OCI-LY7 (cell line): ENCODE data around the gene SLC35G1. TPM values are rescaled to one million over a fixed set of nuclear protein-coding genes. Genes with fewer than 3 reads are reported as not detected.

Source experiments
- BruUV-seq: library from RNA; stranded (reverse); fragments of 400-500 nt; replicated peaks from 2 replicates; lab custom pipeline; 2021; lab: Mats Ljungman, UMichigan
- CTCF ChIA-PET: fragments of 300-600 bp; sonication (Branson Sonifier 250); formaldehyde crosslinking; loops from one replicate; lab custom pipeline; 2022; ENCODE audit warnings: antibody characterized with exemption; ENCODE audit not compliant: unreplicated experiment; lab: Charles Lee
- POLR2A ChIA-PET: fragments of 300-600 bp; sonication (Branson Sonifier 250); formaldehyde crosslinking; loops from one replicate; lab custom pipeline; 2022; ENCODE audit warnings: antibody characterized with exemption; lab: Charles Lee
- DNase-seq: peaks from one replicate; pipeline ENCODE4 v3.0.0-alpha.2; 2015; ENCODE audit warnings: low spot score
- H2AFZ ChIP-seq: fragments of 200-600 bp; sonication (generic), shearing (Covaris generic); 2 replicates; pipeline ENCODE4 v1.6.1; 2014; ENCODE audit warnings: mild to moderate bottlenecking, antibody characterized with exemption, low read length, moderate library complexity
- H3K27ac ChIP-seq: fragments of 200-600 bp; sonication (generic); 2 replicates; pipeline ENCODE4 v1.5.1; 2014; ENCODE audit warnings: mixed run types, low read depth, mild to moderate bottlenecking, moderate library complexity, low read length, inconsistent platforms; ENCODE audit not compliant: poor library complexity, severe bottlenecking
- H3K36me3 ChIP-seq: fragments of 200-600 bp; sonication (generic); 2 replicates; pipeline ENCODE4 v1.6.1; 2014; ENCODE audit warnings: mild to moderate bottlenecking, antibody characterized with exemption, low read length, moderate library complexity, mixed read lengths; ENCODE audit not compliant: insufficient read depth
- H3K4me1 ChIP-seq: fragments of 200-600 bp; sonication (generic); 2 replicates; pipeline ENCODE4 v1.5.1; 2014; ENCODE audit warnings: mild to moderate bottlenecking, low read length; ENCODE audit not compliant: insufficient read depth, poor library complexity, severe bottlenecking
- H3K4me2 ChIP-seq: fragments of 200-600 bp; sonication (generic); 2 replicates; pipeline ENCODE4 v1.6.1; 2014; ENCODE audit warnings: mild to moderate bottlenecking, low read length
- H3K4me3 ChIP-seq: fragments of 200-600 bp; sonication (generic); 2 replicates; pipeline ENCODE4 v1.5.1; 2014; ENCODE audit warnings: mild to moderate bottlenecking, low read depth, low read length; ENCODE audit not compliant: poor library complexity, severe bottlenecking
- H3K79me2 ChIP-seq: fragments of 200-600 bp; sonication (generic); 2 replicates; pipeline ENCODE4 v1.6.1; 2016; ENCODE audit warnings: low read depth, mild to moderate bottlenecking, low read length, moderate library complexity, mixed read lengths; ENCODE audit not compliant: insufficient read depth
- H3K9me2 ChIP-seq: fragments of 200-600 bp; sonication (generic); 2 replicates; pipeline ENCODE4 v1.6.1; 2016; ENCODE audit warnings: mild to moderate bottlenecking, low read length, mixed read lengths; ENCODE audit not compliant: insufficient read depth
- H3K9me3 ChIP-seq: fragments of 200-600 bp; sonication (generic); 2 replicates; pipeline ENCODE4 v1.6.1; 2014; ENCODE audit warnings: mild to moderate bottlenecking, mixed run types, low read length, mixed read lengths
- H4K20me1 ChIP-seq: fragments of 200-600 bp; sonication (generic); 2 replicates; pipeline ENCODE4 v1.6.1; 2014; ENCODE audit warnings: mild to moderate bottlenecking, antibody characterized with exemption, low read length, moderate library complexity, mixed read lengths; ENCODE audit not compliant: insufficient read depth
- EZH2phosphoT487 ChIP-seq: fragments of 200-600 bp; sonication (generic); IDR thresholded peaks from 2 replicates; pipeline ENCODE4 v1.6.1; 2018; ENCODE audit warnings: low read depth, borderline replicate concordance, mild to moderate bottlenecking, mixed run types, antibody characterized with exemption, low read length, moderate library complexity, mixed read lengths
- intact Hi-C: fragments of 100-400 bp; cut with micrococcal nuclease; formaldehyde crosslinking; loops from one replicate; pipeline ENCODE4 v1.10.0; 2022; ENCODE audit not compliant: unreplicated experiment
- total RNA-seq, 2 experiments: library from RNA; depleted of rRNA in 1 of 2; stranded (reverse); fragments of >200 nt in 1 of 2; shearing (Covaris generic) in 1 of 2; gene quantifications; 2 replicates each; pipeline ENCODE4 v1.2.3, GENCODE V29; 2014 to 2022
- TF ChIP-seq, protein P1 (sequence below): fragments of 200-600 bp; sonication (generic); conservative IDR thresholded peaks from 2 replicates; pipeline ENCODE4 v1.5.1; 2014; ENCODE audit warnings: mild to moderate bottlenecking, antibody characterized with exemption, low read length, moderate library complexity, mixed read lengths

Gene SLC35G1
- total RNA-seq, 2 experiments from 2014 or later = 5.9 to 6.0 TPM

- H3K4me2 ChIP-seq = no peak overlapping the region
- no peak for TF ChIP-seq EZH2phosphoT487
- TF ChIP-seq, protein P1, sequence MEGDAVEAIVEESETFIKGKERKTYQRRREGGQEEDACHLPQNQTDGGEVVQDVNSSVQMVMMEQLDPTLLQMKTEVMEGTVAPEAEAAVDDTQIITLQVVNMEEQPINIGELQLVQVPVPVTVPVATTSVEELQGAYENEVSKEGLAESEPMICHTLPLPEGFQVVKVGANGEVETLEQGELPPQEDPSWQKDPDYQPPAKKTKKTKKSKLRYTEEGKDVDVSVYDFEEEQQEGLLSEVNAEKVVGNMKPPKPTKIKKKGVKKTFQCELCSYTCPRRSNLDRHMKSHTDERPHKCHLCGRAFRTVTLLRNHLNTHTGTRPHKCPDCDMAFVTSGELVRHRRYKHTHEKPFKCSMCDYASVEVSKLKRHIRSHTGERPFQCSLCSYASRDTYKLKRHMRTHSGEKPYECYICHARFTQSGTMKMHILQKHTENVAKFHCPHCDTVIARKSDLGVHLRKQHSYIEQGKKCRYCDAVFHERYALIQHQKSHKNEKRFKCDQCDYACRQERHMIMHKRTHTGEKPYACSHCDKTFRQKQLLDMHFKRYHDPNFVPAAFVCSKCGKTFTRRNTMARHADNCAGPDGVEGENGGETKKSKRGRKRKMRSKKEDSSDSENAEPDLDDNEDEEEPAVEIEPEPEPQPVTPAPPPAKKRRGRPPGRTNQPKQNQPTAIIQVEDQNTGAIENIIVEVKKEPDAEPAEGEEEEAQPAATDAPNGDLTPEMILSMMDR = no peak
- POLR2A ChIA-PET = interaction anchor here (0.5 kb wide), 1 partner anchor 536 kb away, joined by 3 read pairs; no protein-coding TSS in a partner anchor
- H2AFZ ChIP-seq = no peak overlapping the region
- H3K9me3 ChIP-seq = no peaks in the 10 kb centered on the region
- intact Hi-C loops = no loop called here
- no peaks in the 10 kb centered on the region for H3K9me2 ChIP-seq
- H3K36me3 ChIP-seq = no peaks in the 10 kb centered on the region
- no peaks in the 10 kb centered on the region for H3K79me2 ChIP-seq
- no peaks in the 10 kb centered on the region for H4K20me1 ChIP-seq
- no peak overlapping the region for H3K27ac ChIP-seq
- DNase-seq = no peak
- no peak overlapping the region for H3K4me3 ChIP-seq
- no peaks in the 10 kb centered on the region for H3K4me1 ChIP-seq
- no TSS peak for BruUV-seq
- CTCF ChIA-PET = no interaction called here
Observed at GRCh38 chr10:93945819-93946218, 52.0 kb downstream of the SLC35G1 start.

GRCh38 chr10:93947055-93947454 is 53.3 kb downstream of the SLC35G1 start:
- DNase-seq = no peak
- POLR2A ChIA-PET = no interaction called here
- no peaks in the 10 kb centered on the region for H3K79me2 ChIP-seq
- no peak overlapping the region for H3K4me2 ChIP-seq
- H3K9me2 ChIP-seq = no peaks in the 10 kb centered on the region
- intact Hi-C loops = no loop called here
- H3K36me3 ChIP-seq = no peaks in the 10 kb centered on the region
- H3K9me3 ChIP-seq = no peaks in the 10 kb centered on the region
- no peaks in the 10 kb centered on the region for H3K4me1 ChIP-seq
- H3K4me3 ChIP-seq = no peak overlapping the region
- no peak overlapping the region for H3K27ac ChIP-seq
- H2AFZ ChIP-seq = no peak overlapping the region
- TF ChIP-seq, protein P1 = no peak
- no peak for TF ChIP-seq EZH2phosphoT487
- no TSS peak for BruUV-seq
- CTCF ChIA-PET = no interaction called here
- no peaks in the 10 kb centered on the region for H4K20me1 ChIP-seq

GRCh38 chr10:93947524-93947923 is 53.7 kb downstream of the SLC35G1 start:
- Histone ChIP-seq H3K79me2 (no peaks in the 10 kb centered on the region), H3K9me2 (no peaks in the 10 kb centered on the region), H3K9me3 (no peaks in the 10 kb centered on the region), H3K4me3 (no peak overlapping the region), H3K4me2 (no peak overlapping the region), H3K4me1 (no peaks in the 10 kb centered on the region), H2AFZ (no peak overlapping the region), H3K27ac (no peak overlapping the region), H3K36me3 (no peaks in the 10 kb centered on the region), H4K20me1 (no peaks in the 10 kb centered on the region)
- BruUV-seq = no TSS peak
- intact Hi-C loops = no loop called here
- TF ChIP-seq, protein P1 = no peak
- TF ChIP-seq EZH2phosphoT487 = no peak
- POLR2A ChIA-PET = no interaction called here
- CTCF ChIA-PET = no interaction called here
- no peak for DNase-seq
